ENCODE measurements around the gene ATAD3B.
"Not testable (repeated sequence)": the region's sequence is repeated elsewhere in the genome, so short reads cannot be mapped to it uniquely, and the experiment has no call there.

The ATAD3B gene

DNA sequence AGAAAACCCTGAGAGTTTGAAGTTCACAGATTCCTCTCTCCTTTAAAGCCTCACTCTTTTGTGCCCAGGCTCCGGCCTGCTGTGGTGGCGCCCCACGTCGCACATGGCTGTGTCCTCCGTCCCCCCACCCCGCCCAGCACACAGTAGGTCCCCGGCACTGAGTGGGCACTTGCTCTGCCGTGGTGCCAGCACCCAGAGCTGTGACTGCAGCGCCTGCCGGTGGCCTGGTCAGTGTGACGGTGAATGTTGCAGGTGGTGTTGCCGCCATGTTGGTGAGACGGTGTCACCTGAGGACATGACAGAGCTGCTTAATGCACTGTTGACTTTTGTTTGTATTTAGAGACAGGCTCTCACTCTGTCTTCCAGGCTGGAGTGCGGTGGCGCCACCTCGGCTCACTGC is 18.7 kb upstream of the ATAD3B start:
- no peak for DNase-seq

GRCh38 chr1:1454286-1455056 is 17.1 kb upstream of the ATAD3B start:
- DNase-seq = not testable (repeated sequence)

DNA sequence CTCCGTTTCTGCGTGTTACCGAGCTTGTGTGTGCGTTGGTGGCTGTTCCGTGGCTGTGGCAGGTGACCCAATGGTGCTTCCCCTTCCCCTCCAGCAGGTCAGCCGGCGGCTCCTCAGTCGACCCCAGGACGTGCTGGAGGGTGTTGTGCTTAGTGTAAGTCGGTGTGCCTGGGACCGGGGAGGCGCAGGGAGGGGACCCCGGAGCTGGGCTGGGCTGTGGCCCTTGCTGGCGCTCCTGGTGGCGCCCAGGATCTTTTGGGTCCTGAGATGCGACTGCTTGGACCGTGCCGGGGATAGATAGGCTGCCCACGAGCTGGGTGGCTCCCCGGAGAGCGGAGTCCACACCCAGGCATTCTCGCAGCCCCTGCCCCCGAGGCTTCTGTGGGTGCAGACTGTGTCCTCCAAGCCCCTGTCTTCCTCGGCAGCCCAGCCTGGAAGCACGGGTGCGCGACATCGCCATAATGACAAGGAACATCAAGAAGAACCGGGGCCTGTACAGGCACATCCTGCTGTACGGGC is 16.1 kb upstream of the ATAD3B start:
- DNase-seq = no peak

- not testable (repeated sequence) for DNase-seq
Measured at GRCh38 chr1:1455934-1456333, 15.6 kb upstream of the ATAD3B start.

DNA sequence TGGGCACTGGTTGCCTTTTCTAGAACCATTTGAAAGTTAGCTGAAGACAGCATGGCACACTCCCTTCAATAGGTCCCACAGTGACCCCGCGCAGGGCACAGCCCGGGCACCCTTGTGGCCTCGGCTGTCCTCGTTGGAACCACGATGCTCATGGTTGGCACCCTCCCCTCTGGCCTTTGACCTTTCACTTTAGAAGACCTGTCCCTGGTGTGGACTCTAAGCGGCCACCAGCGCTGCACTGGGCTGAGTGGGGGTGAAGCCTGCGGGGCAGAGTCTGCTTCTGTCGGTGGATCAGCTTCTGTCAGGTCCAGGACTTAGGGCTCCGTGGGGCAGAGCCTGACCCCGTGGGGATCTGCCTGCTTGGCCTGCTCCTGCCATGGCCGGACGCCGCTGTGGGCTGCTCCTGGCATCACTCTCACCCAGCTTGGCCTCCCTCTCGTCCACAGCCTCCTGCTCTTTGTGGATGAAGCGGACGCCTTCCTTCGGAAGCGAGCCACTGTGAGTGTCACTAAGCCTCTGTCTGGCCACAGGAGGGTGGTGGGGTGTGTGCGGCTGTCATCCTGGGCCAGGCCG is 14.8 kb upstream of the ATAD3B start:
- not testable (repeated sequence) for DNase-seq

DNA sequence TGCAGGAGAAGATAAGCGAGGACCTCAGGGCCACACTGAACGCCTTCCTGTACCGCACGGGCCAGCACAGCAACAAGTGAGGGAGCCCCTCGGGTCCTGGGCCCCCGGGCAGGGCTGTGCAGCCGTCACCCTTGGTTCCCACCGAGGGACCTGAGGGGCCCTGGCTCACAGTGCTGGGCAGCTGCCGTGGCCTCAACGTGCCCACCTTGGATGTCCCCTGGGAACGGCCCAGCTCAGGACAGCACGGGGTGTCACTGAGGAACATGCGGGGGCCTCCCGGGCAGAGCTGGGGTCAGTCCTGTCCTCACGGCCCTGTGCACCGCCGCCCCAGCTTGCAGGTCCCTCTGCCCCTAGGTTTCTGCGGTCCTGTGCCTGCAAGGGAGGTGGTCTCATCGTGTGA is 12.4 kb upstream of the ATAD3B start:
- not testable (repeated sequence) for DNase-seq

GRCh38 chr1:1459711-1460110 is 11.9 kb upstream of the ATAD3B start:
- DNase-seq = not testable (repeated sequence)

DNA sequence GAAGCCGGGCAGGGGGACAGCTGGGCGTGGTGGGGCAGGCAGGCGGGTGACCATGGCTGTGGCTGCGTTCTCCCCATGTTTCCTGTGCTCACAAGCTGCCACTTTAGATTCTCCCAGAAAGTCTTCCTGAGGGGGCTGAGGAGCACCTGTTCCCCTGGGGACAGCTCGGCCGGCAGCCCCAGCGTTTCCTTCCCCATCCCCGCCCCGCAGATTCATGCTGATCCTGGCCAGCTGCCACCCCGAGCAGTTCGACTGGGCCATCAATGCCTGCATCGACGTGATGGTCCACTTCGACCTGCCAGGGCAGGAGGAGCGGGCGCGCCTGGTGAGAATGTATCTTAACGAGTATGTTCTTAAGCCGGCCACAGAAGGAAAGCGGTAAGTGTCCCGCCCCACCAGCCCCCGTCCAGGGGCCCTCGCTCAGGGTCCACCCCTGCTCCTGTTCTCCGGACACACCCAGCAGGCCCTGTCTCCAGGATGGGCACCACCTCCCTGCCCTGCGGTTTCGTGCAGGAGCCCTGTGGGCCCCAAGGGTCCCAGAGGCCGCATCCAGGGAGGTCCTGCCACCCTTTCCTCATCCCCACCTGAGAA is 10.9 kb upstream of the ATAD3B start:
- no peak for DNase-seq

GRCh38 chr1:1461721-1462317 is 9.7 kb upstream of the ATAD3B start:
- DNase-seq = no peak

GRCh38 chr1:1462318-1462966 is 9.1 kb upstream of the ATAD3B start:
- DNase-seq = no peak

DNA sequence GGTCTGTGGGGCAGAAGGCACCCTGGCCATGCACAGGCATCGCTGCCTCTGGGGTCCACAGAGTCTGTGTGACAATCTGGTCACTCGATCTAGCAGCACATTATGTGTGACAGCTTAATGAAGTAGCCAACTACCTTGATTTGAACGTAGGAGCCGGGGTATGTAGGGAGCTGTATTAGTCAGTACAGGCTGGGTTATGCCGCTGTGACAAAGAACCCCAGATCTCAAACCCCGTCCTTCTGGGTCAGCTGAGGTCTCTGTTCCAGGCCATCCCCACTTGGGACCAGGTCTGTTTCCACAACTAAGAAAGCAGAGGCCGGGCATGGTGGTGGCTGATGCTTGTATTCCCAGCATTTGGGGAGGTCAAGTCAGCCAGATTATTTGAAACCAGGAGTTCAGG is 8.3 kb upstream of the ATAD3B start:
- DNase-seq = no peak

- not testable (repeated sequence) for DNase-seq
Measured at GRCh38 chr1:1468196-1468985, 3.2 kb upstream of the ATAD3B start.

DNA sequence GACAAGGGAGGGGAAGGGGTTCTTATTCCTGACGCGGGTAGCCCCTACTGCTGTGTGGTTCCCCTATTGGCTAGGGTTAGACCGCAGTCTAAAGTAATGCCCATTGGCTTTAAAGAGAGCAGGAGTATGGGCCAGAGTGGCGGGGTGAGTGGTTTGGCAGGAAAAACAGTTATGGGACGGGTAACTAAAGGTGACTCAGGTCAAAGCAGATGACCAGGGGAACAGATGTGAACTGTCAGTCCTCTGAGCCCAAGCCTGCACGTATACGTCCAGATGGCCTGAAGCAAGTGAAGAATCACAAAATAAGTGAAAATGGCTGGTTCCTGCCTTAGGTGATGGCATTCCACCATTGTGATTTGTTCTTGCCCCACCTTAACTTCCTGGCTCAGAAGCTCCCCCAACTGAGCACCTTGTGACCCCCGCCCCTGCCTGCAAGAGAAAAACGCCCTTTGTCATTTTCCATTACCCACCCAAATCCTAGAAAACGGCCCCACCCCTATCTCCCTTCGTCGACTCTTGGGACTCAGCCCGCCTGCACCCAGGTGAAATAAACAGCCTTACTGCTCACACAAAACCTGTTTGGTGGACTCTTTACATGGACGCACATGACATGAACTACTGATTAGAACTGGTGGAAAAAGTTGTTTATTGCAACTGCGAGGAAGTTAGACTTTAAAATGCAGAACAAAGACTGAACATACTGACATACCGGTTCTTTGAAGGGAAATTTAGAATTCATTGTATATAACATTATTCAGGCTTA is 758 bp upstream of the ATAD3B start:
- DNase-seq = no peak

GRCh38 chr1:1472053-1472876 is 700 bp downstream of the ATAD3B start:
- DNase-seq = peak; percentile 19

- not testable (repeated sequence) for DNase-seq
Measured at GRCh38 chr1:1476011-1476410, 4.4 kb downstream of the ATAD3B start.

DNA sequence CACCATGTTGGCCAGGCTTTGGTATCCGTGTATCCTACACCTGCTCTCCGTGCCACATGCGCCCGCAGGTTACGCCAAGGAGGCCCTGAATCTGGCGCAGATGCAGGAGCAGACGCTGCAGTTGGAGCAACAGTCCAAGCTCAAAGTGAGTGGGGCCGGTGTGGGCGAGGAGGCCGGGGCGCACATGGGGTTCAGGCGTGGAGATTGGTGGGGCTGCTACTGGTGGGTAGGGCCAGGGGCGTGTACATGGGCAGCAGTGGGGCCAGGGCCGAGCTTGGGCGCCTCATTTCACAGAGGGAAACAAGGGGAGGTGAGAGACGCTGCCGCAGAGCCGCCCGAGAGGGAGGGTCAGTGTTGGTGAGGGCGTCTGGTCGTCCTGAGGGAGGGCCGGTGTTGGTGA is 5.6 kb downstream of the ATAD3B start:
- DNase-seq = no peak

- no peak for DNase-seq
Measured at GRCh38 chr1:1479547-1480487, 8.3 kb downstream of the ATAD3B start.

GRCh38 chr1:1480488-1480867 is 8.9 kb downstream of the ATAD3B start:
- DNase-seq = not testable (repeated sequence)

- DNase-seq = not testable (repeated sequence)
Measured at GRCh38 chr1:1481811-1482210, 10.2 kb downstream of the ATAD3B start.

Data from stimulated activated CD4-positive, alpha-beta T cell treated with anti-CD3 and anti-CD28 coated beads, Interleukin-4, amount 100 ng/mL, for 1 hour (primary cell).